ENCODE data around the gene B3GAT1. TPM values are rescaled to one million over a fixed set of nuclear protein-coding genes. Genes with fewer than 3 reads are reported as not detected.

The B3GAT1 gene
- total RNA-seq, 1 donor from 2014 or later: 1.9 TPM

DNA sequence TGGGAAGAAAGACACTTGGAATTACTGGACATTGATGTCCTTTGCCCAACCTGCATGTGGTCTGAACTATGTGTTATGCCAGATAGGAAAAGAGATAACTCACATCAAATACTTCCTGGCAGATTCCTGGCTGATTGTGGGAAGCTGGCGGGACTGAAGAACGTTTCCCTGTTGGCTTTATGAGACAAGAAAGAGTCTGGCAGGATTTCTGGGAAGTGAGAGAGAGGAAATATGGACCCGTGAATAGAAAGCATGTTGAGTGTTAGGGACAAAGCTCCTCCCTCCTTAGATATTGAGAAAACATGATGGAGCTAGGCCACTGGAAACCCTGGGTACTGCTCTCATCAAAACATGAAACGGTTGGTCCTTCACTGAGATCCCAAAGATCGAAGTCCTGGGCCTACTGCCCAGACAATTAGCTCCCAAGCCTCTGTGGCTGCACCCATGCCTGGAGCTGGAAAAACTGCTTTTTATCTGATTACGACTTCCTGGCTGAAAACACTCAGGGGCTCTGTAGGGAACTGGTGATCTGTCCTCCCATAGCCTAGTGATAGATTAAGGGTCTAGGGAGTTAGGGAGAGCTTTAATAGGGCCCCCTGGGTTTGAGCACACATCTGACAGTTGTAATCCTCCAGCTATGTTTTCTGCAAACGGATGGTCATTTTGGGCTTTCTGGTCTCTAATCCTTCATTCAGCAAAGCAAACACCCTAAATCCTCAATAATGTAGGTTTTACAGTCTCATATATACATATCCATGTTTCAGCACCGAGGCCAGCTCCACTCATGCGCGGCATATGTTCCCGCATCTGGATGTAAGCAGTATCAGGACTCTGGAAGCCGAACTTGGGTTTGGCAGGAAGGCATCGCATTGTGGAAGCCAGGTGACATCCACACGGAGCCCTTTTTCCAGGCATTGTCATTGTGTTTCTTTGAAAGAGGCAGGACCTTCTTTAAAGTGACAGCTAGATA is 6.1 kb upstream of the B3GAT1 start:
- no peaks in the 10 kb centered on the region for H3K36me3 Mint-ChIP-seq (ENCODE audit: low read depth, unreplicated experiment)
- H3K4me2 ChIP-seq (ENCODE audit: low read length): no peak overlapping the region
- H3K4me1 ChIP-seq (ENCODE audit: insufficient read depth, low read length): no peaks in the 10 kb centered on the region
- H3K4me3 Mint-ChIP-seq (ENCODE audit: unreplicated experiment): no peak overlapping the region
- DNase-seq (ENCODE audit: low read depth) (no peak), FAIRE-seq (no peak)
- H3K9me3 ChIP-seq (ENCODE audit: insufficient read depth, low read depth, low read length): no peaks in the 10 kb centered on the region
- no peaks in the 10 kb centered on the region for H4K20me1 ChIP-seq (ENCODE audit: insufficient read depth, low read length)
- H3K9me3 Mint-ChIP-seq (ENCODE audit: unreplicated experiment): peaks cover 3% of the 10 kb centered on the region
- H2AFZ ChIP-seq (ENCODE audit: low read depth, low read length): no peak overlapping the region
- H3K27me3 Mint-ChIP-seq (ENCODE audit: low read depth, unreplicated experiment): peaks cover 58% of the 10 kb centered on the region
- H3K36me3 ChIP-seq (ENCODE audit: insufficient read depth, low read length): no peaks in the 10 kb centered on the region
- no peak overlapping the region for H3K27ac ChIP-seq (ENCODE audit: low read depth, low read length)
- H3K79me2 ChIP-seq (ENCODE audit: insufficient read depth, low read length): no peaks in the 10 kb centered on the region
- no peak overlapping the region for H3K9ac ChIP-seq (ENCODE audit: low read length)
- H3K27me3 ChIP-seq (ENCODE audit: insufficient read depth, low read length): peaks cover 14% of the 10 kb centered on the region
- TF ChIP-seq EZH2 (IDR thresholded peaks at IDR 0.05; ENCODE audit: insufficient read depth, low read length): no peak
- TF ChIP-seq, protein P1, sequence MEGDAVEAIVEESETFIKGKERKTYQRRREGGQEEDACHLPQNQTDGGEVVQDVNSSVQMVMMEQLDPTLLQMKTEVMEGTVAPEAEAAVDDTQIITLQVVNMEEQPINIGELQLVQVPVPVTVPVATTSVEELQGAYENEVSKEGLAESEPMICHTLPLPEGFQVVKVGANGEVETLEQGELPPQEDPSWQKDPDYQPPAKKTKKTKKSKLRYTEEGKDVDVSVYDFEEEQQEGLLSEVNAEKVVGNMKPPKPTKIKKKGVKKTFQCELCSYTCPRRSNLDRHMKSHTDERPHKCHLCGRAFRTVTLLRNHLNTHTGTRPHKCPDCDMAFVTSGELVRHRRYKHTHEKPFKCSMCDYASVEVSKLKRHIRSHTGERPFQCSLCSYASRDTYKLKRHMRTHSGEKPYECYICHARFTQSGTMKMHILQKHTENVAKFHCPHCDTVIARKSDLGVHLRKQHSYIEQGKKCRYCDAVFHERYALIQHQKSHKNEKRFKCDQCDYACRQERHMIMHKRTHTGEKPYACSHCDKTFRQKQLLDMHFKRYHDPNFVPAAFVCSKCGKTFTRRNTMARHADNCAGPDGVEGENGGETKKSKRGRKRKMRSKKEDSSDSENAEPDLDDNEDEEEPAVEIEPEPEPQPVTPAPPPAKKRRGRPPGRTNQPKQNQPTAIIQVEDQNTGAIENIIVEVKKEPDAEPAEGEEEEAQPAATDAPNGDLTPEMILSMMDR (IDR thresholded peaks at IDR 0.05; ENCODE audit: insufficient read depth, low read depth, low read length): no peak
- H3K4me3 ChIP-seq (ENCODE audit: insufficient read depth, low read depth, low read length): no peak overlapping the region
- no peak overlapping the region for H3K27ac Mint-ChIP-seq (ENCODE audit: unreplicated experiment)
- H3K4me1 Mint-ChIP-seq (ENCODE audit: low read depth, unreplicated experiment): peaks cover 2% of the 10 kb centered on the region

DNA sequence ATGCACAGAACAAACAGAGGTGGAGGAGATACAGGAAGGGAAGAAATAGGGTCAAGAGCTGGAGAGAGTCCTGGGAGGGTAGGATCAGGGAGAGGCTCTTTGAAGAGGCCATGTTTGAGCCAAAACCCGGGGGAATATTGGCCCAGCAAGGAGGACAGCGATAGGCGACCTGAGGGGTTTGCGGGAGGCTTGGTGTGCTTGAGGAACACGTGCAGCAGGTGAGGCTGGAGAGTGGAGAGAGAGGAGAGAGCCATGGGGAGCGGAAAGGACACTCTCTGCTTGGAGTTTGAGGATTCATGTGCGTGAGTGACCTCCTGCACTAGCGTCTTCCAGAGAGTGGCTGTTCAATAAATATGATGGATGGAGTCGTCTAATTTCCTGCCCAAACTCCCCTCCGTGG is 4.7 kb upstream of the B3GAT1 start:
- Mint-ChIP-seq H3K36me3 (ENCODE audit: low read depth, unreplicated experiment) (no peaks in the 10 kb centered on the region), H3K4me1 (ENCODE audit: low read depth, unreplicated experiment) (peaks cover 2% of the 10 kb centered on the region), H3K27ac (ENCODE audit: unreplicated experiment) (no peak overlapping the region), H3K9me3 (ENCODE audit: unreplicated experiment) (peaks cover 3% of the 10 kb centered on the region), H3K4me3 (ENCODE audit: unreplicated experiment) (no peak overlapping the region), H3K27me3 (ENCODE audit: low read depth, unreplicated experiment) (peaks cover 52% of the 10 kb centered on the region)
- Histone ChIP-seq H3K4me1 (ENCODE audit: insufficient read depth, low read length) (no peaks in the 10 kb centered on the region), H3K9ac (ENCODE audit: low read length) (no peak overlapping the region), H3K79me2 (ENCODE audit: insufficient read depth, low read length) (no peaks in the 10 kb centered on the region), H3K4me3 (ENCODE audit: insufficient read depth, low read depth, low read length) (no peak overlapping the region), H3K27me3 (ENCODE audit: insufficient read depth, low read length) (peaks cover 14% of the 10 kb centered on the region), H3K4me2 (ENCODE audit: low read length) (no peak overlapping the region), H3K36me3 (ENCODE audit: insufficient read depth, low read length) (no peaks in the 10 kb centered on the region), H3K27ac (ENCODE audit: low read depth, low read length) (no peak overlapping the region), H4K20me1 (ENCODE audit: insufficient read depth, low read length) (no peaks in the 10 kb centered on the region), H2AFZ (ENCODE audit: low read depth, low read length) (no peak overlapping the region), H3K9me3 (ENCODE audit: insufficient read depth, low read depth, low read length) (no peaks in the 10 kb centered on the region)
- TF ChIP-seq, protein P1 (IDR thresholded peaks at IDR 0.05; ENCODE audit: insufficient read depth, low read depth, low read length): no peak
- no peak for TF ChIP-seq EZH2 (IDR thresholded peaks at IDR 0.05; ENCODE audit: insufficient read depth, low read length)
- DNase-seq (ENCODE audit: low read depth) (no peak), FAIRE-seq (no peak)
